Epidermal melanocyte (primary cell): ENCODE data around the gene UGGT2.
"Not testable (repeated sequence)": the region's sequence is repeated elsewhere in the genome, so short reads cannot be mapped to it uniquely, and the experiment has no call there.

Experiments
- DNase-seq: peaks from one replicate; pipeline ENCODE4 v3.0.0; 2011; ENCODE audit warnings: low spot score; ENCODE audit not compliant: insufficient read length

UGGT2 gene

DNA sequence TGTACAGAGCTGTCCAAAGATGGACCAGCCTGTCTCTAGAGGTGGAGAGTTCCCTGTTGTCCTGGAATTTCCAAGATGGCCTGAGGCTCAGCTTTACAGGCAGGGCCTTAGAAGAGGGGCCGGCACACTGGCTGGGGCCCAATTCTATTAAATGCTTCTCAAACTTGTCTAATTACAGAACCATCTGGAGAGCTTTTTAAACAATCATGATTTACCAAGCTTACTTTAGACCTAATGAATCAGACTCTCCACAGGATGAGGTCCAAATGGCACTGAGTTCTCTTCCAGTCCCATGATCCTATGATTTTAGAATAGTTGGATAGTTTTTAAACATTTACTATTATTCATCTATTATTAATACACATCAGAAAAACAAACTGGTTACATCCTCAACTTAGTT, 252.8 kb downstream of the UGGT2 start:
- no peak for DNase-seq

- DNase-seq: no peak
These were observed 256.2 kb downstream of the UGGT2 start for GRCh38 chr13:95797016-95797415.

- no peak for DNase-seq
These were observed 259.4 kb downstream of the UGGT2 start for GRCh38 chr13:95793781-95794180.

DNA sequence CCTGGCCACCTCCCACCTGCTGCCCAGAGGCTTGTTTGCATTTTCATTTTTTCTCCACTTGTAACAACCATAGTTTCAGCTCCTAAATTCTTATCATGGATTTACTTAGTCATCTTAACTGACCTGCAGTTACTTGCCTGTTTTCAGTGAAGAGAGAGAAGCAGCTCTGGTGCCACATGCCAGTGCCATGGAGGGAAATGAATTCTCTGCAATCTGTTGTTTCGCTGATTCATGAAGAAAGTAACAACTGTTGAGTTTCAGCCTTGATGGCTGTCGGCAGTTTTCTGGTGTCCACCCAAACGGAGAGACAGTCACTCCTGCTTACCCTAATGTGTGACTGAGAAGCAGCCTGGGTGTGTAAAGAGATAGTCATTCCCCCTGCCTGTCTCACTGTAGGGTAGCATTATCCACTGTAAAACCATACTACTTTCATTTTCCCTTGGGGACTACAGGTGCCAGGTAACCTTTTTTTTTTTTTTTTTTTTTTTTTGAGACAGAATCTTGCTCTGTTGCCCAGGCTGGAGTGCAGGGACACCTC, 260.1 kb downstream of the UGGT2 start:
- no peak for DNase-seq

DNA sequence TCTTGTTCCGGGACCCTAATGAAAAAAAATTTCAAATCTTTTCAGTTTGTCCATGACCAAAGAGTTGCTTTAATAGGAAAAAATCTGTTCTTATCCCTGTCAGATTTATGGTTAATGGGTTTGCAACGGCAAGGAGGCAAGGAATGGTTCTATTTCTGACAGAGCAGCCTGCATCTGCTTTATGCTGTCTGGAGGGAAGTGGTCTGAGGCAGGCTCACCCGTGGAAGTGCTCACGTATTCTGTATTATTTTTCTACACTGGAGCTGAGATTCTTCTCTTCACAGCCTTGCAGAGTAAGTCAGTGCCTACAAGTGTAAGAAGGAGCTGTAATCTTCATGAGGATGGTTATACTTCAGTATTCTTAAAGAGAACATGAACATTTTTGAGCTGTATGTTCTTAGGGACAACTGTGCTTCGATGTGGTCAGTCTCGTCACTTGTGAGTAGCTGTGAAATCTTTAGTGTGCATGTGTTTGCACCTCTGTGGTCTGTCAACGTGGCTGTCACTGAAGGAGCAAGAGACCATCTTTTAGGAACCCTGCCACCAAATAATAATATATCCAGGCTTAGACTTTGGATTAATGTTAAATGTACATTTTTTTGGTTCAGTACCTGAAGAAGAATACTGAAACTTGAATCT, 262.0 kb downstream of the UGGT2 start:
- DNase-seq: no peak

GRCh38 chr13:95789315-95789714, 263.9 kb downstream of the UGGT2 start:
- not testable (repeated sequence) for DNase-seq

GRCh38 chr13:95788100-95788463, 265.1 kb downstream of the UGGT2 start:
- no peak for DNase-seq

DNA sequence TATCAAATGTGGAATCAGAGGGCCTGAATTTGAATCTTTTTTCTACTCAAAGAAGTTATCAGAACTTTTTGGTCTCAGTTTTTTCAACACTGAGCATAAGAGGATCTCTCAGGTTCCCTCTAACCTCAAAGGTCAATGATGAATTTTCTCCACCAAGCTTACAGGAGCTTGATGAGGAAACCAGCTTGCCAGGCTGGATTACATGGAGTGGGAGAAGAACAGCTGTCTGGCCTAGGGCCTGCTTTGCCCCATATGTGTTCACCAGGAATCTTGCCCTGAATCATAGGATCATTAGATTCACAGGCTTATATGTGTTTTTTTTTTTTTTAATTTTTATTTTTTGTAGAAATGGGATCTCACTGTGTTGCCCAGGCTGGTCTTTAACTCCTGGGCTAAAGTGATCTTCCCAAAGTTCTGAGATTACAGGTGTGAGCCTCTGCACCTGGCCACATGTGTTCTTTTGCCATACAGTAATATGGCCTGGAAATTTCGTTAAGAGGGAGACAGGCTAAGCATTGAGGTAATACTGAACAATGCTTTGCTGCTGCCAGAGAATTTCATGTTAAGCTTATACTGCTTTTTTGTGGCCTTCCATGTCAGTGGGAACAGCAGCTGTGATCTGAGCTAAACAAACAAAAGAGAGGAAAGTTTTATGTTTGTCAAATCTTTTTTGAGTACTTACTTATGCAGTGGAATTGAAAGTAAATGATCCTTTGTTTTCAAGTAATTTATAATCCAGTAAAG, 265.7 kb downstream of the UGGT2 start:
- DNase-seq: no peak

- no peak for DNase-seq
These were observed 268.3 kb downstream of the UGGT2 start for GRCh38 chr13:95784900-95785290.

GRCh38 chr13:95784161-95784899, 268.9 kb downstream of the UGGT2 start:
- no peak for DNase-seq

- DNase-seq: no peak
These were observed 269.5 kb downstream of the UGGT2 start for GRCh38 chr13:95783747-95784146.

GRCh38 chr13:95781940-95782339, 271.3 kb downstream of the UGGT2 start:
- DNase-seq: not testable (repeated sequence)

DNA sequence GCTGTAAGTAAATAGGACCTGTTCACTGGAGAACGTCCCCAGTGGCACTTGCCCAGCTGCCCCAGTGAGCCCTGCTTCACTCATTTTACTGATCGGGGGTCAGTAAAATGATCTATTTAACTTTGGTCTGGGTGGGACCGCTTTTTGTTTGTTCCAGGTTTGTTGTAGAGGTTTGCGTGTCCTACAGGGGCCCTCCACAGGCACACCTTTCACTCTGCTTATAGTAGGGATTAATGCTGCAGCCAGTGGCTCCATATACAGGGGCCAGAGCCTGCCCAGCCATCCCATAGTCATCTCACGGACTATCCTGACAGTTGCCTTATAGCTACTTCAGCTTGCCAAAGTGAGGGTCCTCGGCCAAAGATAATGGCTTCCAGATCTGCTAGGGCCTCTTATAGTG, 272.2 kb downstream of the UGGT2 start:
- no peak for DNase-seq

DNA sequence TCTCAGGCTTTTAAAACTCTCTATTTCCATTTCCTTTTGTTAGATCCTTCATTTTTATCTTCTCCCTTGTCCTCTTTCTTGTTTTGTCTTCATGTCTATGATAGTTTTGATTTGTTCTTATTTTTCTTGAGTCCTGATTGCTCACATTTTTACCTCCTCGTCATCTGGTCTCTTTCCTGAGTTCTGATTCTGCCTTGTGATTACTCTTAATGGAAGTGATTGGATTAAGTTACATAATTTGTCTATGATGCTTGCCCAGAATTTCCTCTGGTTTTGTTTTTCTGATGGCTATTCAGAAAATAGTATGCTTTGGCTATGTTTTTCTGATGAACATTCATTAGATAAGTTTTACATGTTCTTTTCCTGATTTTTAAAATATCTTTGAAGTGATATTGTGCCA, 273.7 kb downstream of the UGGT2 start:
- DNase-seq: no peak

DNA sequence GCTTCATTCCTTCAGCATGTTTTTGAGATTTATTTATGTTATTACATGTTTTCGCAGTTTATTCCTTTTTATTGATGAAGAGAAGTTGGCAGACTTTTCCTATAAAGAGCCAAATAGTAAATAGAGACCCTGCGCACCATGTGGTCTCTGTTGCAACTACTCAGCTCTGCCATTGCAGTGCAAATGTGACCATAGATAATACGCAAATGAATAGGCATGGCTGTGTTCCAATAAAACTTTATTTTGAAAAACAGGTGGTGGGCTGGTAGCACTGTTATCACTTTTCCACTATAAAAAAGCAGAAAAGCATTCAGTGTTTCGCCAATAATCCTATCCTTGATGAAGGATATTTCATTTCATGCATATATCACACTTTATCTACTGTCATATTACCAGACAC, 281.3 kb downstream of the UGGT2 start:
- no peak for DNase-seq

GRCh38 chr13:95763601-95764000, 289.6 kb downstream of the UGGT2 start:
- no peak for DNase-seq

GRCh38 chr13:95762626-95763025, 290.6 kb downstream of the UGGT2 start:
- DNase-seq: not testable (repeated sequence)

- no peak for DNase-seq
These were observed 297.1 kb downstream of the UGGT2 start for GRCh38 chr13:95756072-95756471.

DNA sequence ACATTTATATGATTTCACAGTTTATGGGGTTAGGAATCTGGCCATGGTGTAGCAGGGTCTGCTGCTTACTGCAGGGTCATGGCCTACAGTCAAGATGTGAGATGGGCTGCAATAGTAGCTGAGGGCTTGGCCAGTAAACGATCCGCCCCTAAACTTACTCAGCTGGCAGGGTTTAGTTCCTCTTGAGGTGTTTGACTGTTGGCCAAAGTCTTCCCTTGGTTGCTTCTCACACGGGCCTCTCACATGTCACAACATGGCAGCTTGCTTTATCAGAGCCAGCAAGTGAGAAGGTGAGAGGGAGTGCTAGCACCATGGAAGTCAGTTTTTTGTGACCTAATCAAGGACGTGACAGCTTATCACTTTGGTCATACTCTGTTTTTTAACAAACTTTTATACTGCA, 299.1 kb downstream of the UGGT2 start:
- no peak for DNase-seq

GRCh38 chr13:95752677-95753076, 300.5 kb downstream of the UGGT2 start:
- no peak for DNase-seq
